ENCODE results near the gene MYO1H. TPM values are rescaled to one million over a fixed set of nuclear protein-coding genes. Genes with fewer than 3 reads are reported as not detected.

The MYO1H gene
- total RNA-seq, 4 donors from 2014 or later: 0.17 to 0.57 TPM; not detected in 2

GRCh38 chr12:109462868-109463692, 115.4 kb downstream of the MYO1H start:
- TF ChIP-seq CTCF (IDR thresholded peaks at IDR 0.05; ENCODE audit: low read depth): no peak

- TF ChIP-seq CTCF (IDR thresholded peaks at IDR 0.05; ENCODE audit: low read depth): no peak
These were observed 116.1 kb downstream of the MYO1H start for GRCh38 chr12:109463756-109464155.

- TF ChIP-seq CTCF (IDR thresholded peaks at IDR 0.05; ENCODE audit: low read depth): no peak
These were observed 117.1 kb downstream of the MYO1H start for GRCh38 chr12:109464642-109465351.

- no peak for TF ChIP-seq CTCF (IDR thresholded peaks at IDR 0.05; ENCODE audit: low read depth)
These were observed 118.6 kb downstream of the MYO1H start for GRCh38 chr12:109466305-109466704.

- TF ChIP-seq CTCF (IDR thresholded peaks at IDR 0.05; ENCODE audit: low read depth): no peak
These were observed 119.1 kb downstream of the MYO1H start for GRCh38 chr12:109466821-109467220.

GRCh38 chr12:109467978-109468676, 120.4 kb downstream of the MYO1H start:
- TF ChIP-seq CTCF (IDR thresholded peaks at IDR 0.05; ENCODE audit: low read depth): no peak

- TF ChIP-seq CTCF (IDR thresholded peaks at IDR 0.05; ENCODE audit: low read depth): no peak
These were observed 121.8 kb downstream of the MYO1H start for GRCh38 chr12:109469517-109469916.

All from subcutaneous adipose tissue (tissue), 4 donors.